Stomach (tissue), 4 donors: ENCODE measurements around the gene MBLAC1.

ENCODE experiments used
- POLR2AphosphoS5 ChIP-seq, 3 donors: sonication (generic); formaldehyde crosslinking; IDR thresholded peaks; one replicate each; pipeline ENCODE4 v1.6.1; 2016; ENCODE audit warnings: antibody characterized with exemption in 3 of 3
- TF ChIP-seq, protein P1 (sequence below), 7 experiments: fragments of 450-650 bp in 4 of 7; fragments of 200-600 bp in 3 of 7; sonication (generic) in 3 of 7; IDR thresholded peaks; one replicate each; pipeline ENCODE4 v1.5.1; 2016 to 2019; ENCODE audit warnings: antibody characterized with exemption in 7 of 7, control low read depth in 2 of 7, mild to moderate bottlenecking in 1 of 7

- TF ChIP-seq, protein P1, sequence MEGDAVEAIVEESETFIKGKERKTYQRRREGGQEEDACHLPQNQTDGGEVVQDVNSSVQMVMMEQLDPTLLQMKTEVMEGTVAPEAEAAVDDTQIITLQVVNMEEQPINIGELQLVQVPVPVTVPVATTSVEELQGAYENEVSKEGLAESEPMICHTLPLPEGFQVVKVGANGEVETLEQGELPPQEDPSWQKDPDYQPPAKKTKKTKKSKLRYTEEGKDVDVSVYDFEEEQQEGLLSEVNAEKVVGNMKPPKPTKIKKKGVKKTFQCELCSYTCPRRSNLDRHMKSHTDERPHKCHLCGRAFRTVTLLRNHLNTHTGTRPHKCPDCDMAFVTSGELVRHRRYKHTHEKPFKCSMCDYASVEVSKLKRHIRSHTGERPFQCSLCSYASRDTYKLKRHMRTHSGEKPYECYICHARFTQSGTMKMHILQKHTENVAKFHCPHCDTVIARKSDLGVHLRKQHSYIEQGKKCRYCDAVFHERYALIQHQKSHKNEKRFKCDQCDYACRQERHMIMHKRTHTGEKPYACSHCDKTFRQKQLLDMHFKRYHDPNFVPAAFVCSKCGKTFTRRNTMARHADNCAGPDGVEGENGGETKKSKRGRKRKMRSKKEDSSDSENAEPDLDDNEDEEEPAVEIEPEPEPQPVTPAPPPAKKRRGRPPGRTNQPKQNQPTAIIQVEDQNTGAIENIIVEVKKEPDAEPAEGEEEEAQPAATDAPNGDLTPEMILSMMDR (IDR thresholded peaks at IDR 0.05) = no peak
- TF ChIP-seq POLR2AphosphoS5 (IDR thresholded peaks at IDR 0.05) = no peak
Measured at GRCh38 chr7:100119970-100120732, 6.6 kb upstream of the MBLAC1 start.
